ENCODE measurements around the gene DOK1.

DNA sequence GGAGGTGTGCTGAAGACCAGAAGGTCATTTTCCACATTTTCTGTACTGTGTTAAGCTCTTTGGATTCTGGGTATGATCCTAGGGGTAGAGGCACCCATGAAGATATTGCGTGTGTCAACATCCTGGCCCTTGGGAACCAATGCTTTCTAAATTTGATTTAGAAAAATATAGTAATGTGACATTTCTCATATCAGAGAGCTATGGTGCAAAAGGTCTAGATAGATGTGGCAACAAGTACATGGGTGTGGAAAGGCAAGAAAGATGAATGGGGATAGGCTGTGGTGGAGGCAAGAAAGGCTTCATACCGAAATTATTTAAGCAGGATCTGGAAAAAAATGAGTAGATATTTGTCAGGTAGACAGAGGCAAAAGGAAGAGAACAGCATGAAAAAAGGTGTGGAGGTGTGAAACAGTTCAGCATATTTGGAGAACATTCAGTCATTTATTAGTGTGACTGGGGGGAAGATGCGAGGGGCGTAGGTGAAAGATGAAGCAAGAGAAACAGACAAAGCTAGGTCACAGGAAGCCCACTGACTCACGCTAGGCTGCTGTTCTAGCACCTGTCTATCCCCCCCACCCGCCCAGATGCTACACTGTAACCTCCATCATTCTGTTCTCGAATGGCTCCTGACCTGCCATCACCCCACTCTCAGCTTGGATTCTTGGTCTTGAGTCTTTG lies 11.7 kb downstream of the DOK1 start:
- TF ChIP-seq, protein P1, sequence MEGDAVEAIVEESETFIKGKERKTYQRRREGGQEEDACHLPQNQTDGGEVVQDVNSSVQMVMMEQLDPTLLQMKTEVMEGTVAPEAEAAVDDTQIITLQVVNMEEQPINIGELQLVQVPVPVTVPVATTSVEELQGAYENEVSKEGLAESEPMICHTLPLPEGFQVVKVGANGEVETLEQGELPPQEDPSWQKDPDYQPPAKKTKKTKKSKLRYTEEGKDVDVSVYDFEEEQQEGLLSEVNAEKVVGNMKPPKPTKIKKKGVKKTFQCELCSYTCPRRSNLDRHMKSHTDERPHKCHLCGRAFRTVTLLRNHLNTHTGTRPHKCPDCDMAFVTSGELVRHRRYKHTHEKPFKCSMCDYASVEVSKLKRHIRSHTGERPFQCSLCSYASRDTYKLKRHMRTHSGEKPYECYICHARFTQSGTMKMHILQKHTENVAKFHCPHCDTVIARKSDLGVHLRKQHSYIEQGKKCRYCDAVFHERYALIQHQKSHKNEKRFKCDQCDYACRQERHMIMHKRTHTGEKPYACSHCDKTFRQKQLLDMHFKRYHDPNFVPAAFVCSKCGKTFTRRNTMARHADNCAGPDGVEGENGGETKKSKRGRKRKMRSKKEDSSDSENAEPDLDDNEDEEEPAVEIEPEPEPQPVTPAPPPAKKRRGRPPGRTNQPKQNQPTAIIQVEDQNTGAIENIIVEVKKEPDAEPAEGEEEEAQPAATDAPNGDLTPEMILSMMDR (IDR thresholded peaks at IDR 0.05), result no peak
- TF ChIP-seq EP300 (IDR thresholded peaks at IDR 0.05), result no peak
- no peak for TF ChIP-seq POLR2AphosphoS5 (IDR thresholded peaks at IDR 0.05)

Data from esophagus muscularis mucosa (tissue), 4 donors.